ENCODE data around the gene NECTIN2. TPM values are rescaled to one million over a fixed set of nuclear protein-coding genes. Genes with fewer than 3 reads are reported as not detected.
A peak's percentile ranks its signal among the peaks of the same experiment; 100 is the strongest.
"Not testable (repeated sequence)": the region's sequence is repeated elsewhere in the genome, so short reads cannot be mapped to it uniquely, and the experiment has no call there.

The NECTIN2 gene
- total and polyA plus RNA-seq, 2 donors = 11.2 to 19.5 TPM

DNA sequence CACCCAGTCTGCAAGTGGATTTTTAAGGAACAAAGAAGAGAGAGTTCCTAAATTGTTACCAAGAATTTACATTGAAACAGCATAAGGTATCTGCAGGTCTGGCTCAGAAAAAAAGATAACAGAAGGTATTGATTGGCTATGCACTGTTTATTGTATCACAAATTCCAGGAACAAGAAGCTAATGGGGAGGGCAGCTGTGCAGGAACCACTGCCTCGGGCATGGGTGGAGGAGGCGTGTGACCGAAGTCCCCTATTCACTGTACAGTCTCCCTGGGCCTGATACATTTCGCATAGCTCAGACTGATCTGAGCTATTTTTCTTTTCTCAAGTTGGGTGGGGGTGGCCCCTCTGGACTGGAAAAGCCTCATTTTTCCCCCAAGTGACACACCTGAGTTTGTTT lies 11.7 kb downstream of the NECTIN2 start:
- Histone ChIP-seq H3K36me3 (ENCODE audit: control insufficient read depth in 2 of 2, insufficient read depth in 2 of 2, low read length in 1 of 2) (no peaks in the 10 kb centered on the region), H3K4me1 (ENCODE audit: control insufficient read depth in 2 of 2, insufficient read depth in 2 of 2, low read length in 2 of 2) (peaks cover 0 to 9% of the 10 kb centered on the region in 2 donors), H3K9me3 (ENCODE audit: control insufficient read depth in 2 of 2, insufficient read depth in 1 of 2, low read length in 1 of 2) (no peaks in the 10 kb centered on the region), H3K27me3 (ENCODE audit: control insufficient read depth in 2 of 2, insufficient read depth in 1 of 2, low read length in 1 of 2) (no peaks in the 10 kb centered on the region), H3K27ac (ENCODE audit: low read depth in 1 of 2, low read length in 1 of 2) (no peak overlapping the region), H3K4me3 (ENCODE audit: low read length in 2 of 2) (no peak overlapping the region)
- no peak for DNase-seq (ENCODE audit: low read depth in 6 of 9, low spot score in 9 of 9)
- 90% methylated on average over 4 of the region's 4 CpGs for WGBS

DNA sequence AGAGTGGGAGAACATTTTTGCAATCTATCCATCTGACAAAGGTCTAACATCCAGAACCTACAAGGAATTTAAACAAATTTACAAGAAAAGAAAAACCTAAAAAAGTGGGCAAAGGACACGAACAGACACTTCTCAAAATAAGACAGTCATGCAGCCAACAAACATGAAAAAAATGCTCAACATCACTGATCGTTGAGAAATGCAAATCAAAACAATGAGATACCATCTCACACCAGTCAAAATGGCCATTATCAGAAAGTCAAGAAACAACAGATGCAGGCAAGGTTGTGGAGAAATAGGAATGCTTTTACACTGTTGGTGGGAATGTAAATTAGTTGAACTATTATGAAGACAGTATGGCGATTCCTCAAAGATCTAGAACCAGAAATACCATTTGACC lies 15.5 kb downstream of the NECTIN2 start:
- H3K4me3 ChIP-seq (ENCODE audit: low read length in 2 of 2); H3K4me1 ChIP-seq (ENCODE audit: control insufficient read depth in 2 of 2, insufficient read depth in 2 of 2, low read length in 2 of 2); DNase-seq (ENCODE audit: low read depth in 6 of 9, low spot score in 9 of 9); H3K27me3 ChIP-seq (ENCODE audit: control insufficient read depth in 2 of 2, insufficient read depth in 1 of 2, low read length in 1 of 2); H3K9me3 ChIP-seq (ENCODE audit: control insufficient read depth in 2 of 2, insufficient read depth in 1 of 2, low read length in 1 of 2); H3K36me3 ChIP-seq (ENCODE audit: control insufficient read depth in 2 of 2, insufficient read depth in 2 of 2, low read length in 1 of 2); H3K27ac ChIP-seq (ENCODE audit: low read depth in 1 of 2, low read length in 1 of 2): not testable (repeated sequence)
- 95% methylated on average over 3 of the region's 3 CpGs for WGBS

DNA sequence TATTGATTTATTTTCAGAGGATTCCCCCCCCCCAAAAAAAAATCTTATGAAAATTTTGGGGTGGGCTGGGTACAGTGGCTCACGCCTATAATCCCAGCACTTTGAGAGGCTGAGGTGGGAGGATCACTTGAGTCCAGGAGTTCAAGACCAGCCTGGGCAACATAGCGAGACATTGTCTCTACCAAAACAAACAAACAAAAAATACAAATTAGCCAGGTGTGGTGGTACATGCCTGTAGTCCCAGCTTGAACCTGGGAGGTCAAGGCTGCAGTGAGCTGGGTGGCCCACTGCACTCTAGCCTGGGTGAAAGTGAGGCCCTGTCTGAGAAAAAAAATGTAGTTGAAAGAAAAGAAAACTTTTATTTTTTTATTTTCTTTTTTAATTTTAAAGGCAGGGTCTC lies 17.9 kb downstream of the NECTIN2 start:
- H3K36me3 ChIP-seq (ENCODE audit: control insufficient read depth in 2 of 2, insufficient read depth in 2 of 2, low read length in 1 of 2) = no peaks in the 10 kb centered on the region
- H3K27ac ChIP-seq (ENCODE audit: low read depth in 1 of 2, low read length in 1 of 2) = no peak overlapping the region
- H3K4me1 ChIP-seq (ENCODE audit: control insufficient read depth in 2 of 2, insufficient read depth in 2 of 2, low read length in 2 of 2) = no peaks in the 10 kb centered on the region
- H3K9me3 ChIP-seq (ENCODE audit: control insufficient read depth in 2 of 2, insufficient read depth in 1 of 2, low read length in 1 of 2) = no peaks in the 10 kb centered on the region
- no peak overlapping the region for H3K4me3 ChIP-seq (ENCODE audit: low read length in 2 of 2)
- no peak for DNase-seq (ENCODE audit: low read depth in 6 of 9, low spot score in 9 of 9)
- WGBS = 98% methylated on average over 2 of the region's 2 CpGs
- no peaks in the 10 kb centered on the region for H3K27me3 ChIP-seq (ENCODE audit: control insufficient read depth in 2 of 2, insufficient read depth in 1 of 2, low read length in 1 of 2)

- no peaks in the 10 kb centered on the region for H3K36me3 ChIP-seq (ENCODE audit: control insufficient read depth in 2 of 2, insufficient read depth in 2 of 2, low read length in 1 of 2)
- H3K27ac ChIP-seq (ENCODE audit: low read depth in 1 of 2, low read length in 1 of 2) = no peak overlapping the region
- no peaks in the 10 kb centered on the region for H3K9me3 ChIP-seq (ENCODE audit: control insufficient read depth in 2 of 2, insufficient read depth in 1 of 2, low read length in 1 of 2)
- H3K27me3 ChIP-seq (ENCODE audit: control insufficient read depth in 2 of 2, insufficient read depth in 1 of 2, low read length in 1 of 2) = no peaks in the 10 kb centered on the region
- no peak overlapping the region for H3K4me3 ChIP-seq (ENCODE audit: low read length in 2 of 2)
- WGBS = 95% methylated on average over 27 of the region's 27 CpGs
- no peak for DNase-seq (ENCODE audit: low read depth in 6 of 9, low spot score in 9 of 9)
- H3K4me1 ChIP-seq (ENCODE audit: control insufficient read depth in 2 of 2, insufficient read depth in 2 of 2, low read length in 2 of 2) = no peaks in the 10 kb centered on the region
Observed at GRCh38 chr19:44865196-44865767, 19.2 kb downstream of the NECTIN2 start.

GRCh38 chr19:44866664-44867063 lies 20.6 kb downstream of the NECTIN2 start:
- no peaks in the 10 kb centered on the region for H3K4me1 ChIP-seq (ENCODE audit: control insufficient read depth in 2 of 2, insufficient read depth in 2 of 2, low read length in 2 of 2)
- DNase-seq (ENCODE audit: low read depth in 6 of 9, low spot score in 9 of 9) = no peak
- no peaks in the 10 kb centered on the region for H3K9me3 ChIP-seq (ENCODE audit: control insufficient read depth in 2 of 2, insufficient read depth in 1 of 2, low read length in 1 of 2)
- no peak overlapping the region for H3K27ac ChIP-seq (ENCODE audit: low read depth in 1 of 2, low read length in 1 of 2)
- 87% methylated on average over 4 of the region's 4 CpGs for WGBS
- H3K4me3 ChIP-seq (ENCODE audit: low read length in 2 of 2) = no peak overlapping the region
- no peaks in the 10 kb centered on the region for H3K27me3 ChIP-seq (ENCODE audit: control insufficient read depth in 2 of 2, insufficient read depth in 1 of 2, low read length in 1 of 2)
- H3K36me3 ChIP-seq (ENCODE audit: control insufficient read depth in 2 of 2, insufficient read depth in 2 of 2, low read length in 1 of 2) = no peaks in the 10 kb centered on the region

DNA sequence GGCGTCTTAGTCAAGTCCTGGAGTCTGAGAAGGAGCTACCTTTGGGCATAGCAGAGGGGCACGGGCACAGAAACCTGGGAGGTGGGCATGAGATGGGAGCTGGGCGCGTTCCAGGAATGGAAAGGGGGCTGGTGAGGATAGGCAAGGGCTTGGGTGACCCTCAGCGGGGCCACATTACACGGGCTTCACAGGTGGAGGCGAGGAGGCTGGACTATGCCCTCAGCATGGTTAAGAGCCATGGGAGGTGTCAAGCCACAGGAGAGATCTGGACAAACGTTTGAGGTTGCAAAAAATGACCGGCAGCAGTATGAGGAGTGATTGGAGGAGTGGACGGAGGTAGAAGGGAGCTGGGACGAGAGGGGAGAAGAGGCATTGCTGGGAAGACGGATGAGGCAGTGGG lies 21.5 kb downstream of the NECTIN2 start:
- Histone ChIP-seq H3K9me3 (ENCODE audit: control insufficient read depth in 2 of 2, insufficient read depth in 1 of 2, low read length in 1 of 2) (no peaks in the 10 kb centered on the region), H3K27ac (ENCODE audit: low read depth in 1 of 2, low read length in 1 of 2) (no peak overlapping the region), H3K27me3 (ENCODE audit: control insufficient read depth in 2 of 2, insufficient read depth in 1 of 2, low read length in 1 of 2) (no peaks in the 10 kb centered on the region), H3K4me3 (ENCODE audit: low read length in 2 of 2) (no peak overlapping the region), H3K4me1 (ENCODE audit: control insufficient read depth in 2 of 2, insufficient read depth in 2 of 2, low read length in 2 of 2) (no peaks in the 10 kb centered on the region), H3K36me3 (ENCODE audit: control insufficient read depth in 2 of 2, insufficient read depth in 2 of 2, low read length in 1 of 2) (no peaks in the 10 kb centered on the region)
- 95% methylated on average over 12 of the region's 12 CpGs for WGBS
- no peak for DNase-seq (ENCODE audit: low read depth in 6 of 9, low spot score in 9 of 9)

- 75% methylated on average over 13 of the region's 13 CpGs for WGBS
- Histone ChIP-seq H3K4me1 (ENCODE audit: control insufficient read depth in 2 of 2, insufficient read depth in 2 of 2, low read length in 2 of 2) (peaks cover 0 to 5% of the 10 kb centered on the region in 2 donors), H3K9me3 (ENCODE audit: control insufficient read depth in 2 of 2, insufficient read depth in 1 of 2, low read length in 1 of 2) (no peaks in the 10 kb centered on the region), H3K27me3 (ENCODE audit: control insufficient read depth in 2 of 2, insufficient read depth in 1 of 2, low read length in 1 of 2) (no peaks in the 10 kb centered on the region), H3K27ac (ENCODE audit: low read depth in 1 of 2, low read length in 1 of 2) (peak overlapping the region in 1 of 2 donors; percentile 17), H3K4me3 (ENCODE audit: low read length in 2 of 2) (no peak overlapping the region), H3K36me3 (ENCODE audit: control insufficient read depth in 2 of 2, insufficient read depth in 2 of 2, low read length in 1 of 2) (no peaks in the 10 kb centered on the region)
- no peak for DNase-seq (ENCODE audit: low read depth in 6 of 9, low spot score in 9 of 9)
Observed at GRCh38 chr19:44869733-44870470, 23.8 kb downstream of the NECTIN2 start.

GRCh38 chr19:44871809-44872208 lies 25.7 kb downstream of the NECTIN2 start:
- H3K36me3 ChIP-seq (ENCODE audit: control insufficient read depth in 2 of 2, insufficient read depth in 2 of 2, low read length in 1 of 2) = no peaks in the 10 kb centered on the region
- 96% methylated on average over 14 of the region's 14 CpGs for WGBS
- DNase-seq (ENCODE audit: low read depth in 6 of 9, low spot score in 9 of 9) = no peak
- H3K9me3 ChIP-seq (ENCODE audit: control insufficient read depth in 2 of 2, insufficient read depth in 1 of 2, low read length in 1 of 2) = no peaks in the 10 kb centered on the region
- no peak overlapping the region for H3K4me3 ChIP-seq (ENCODE audit: low read length in 2 of 2)
- no peaks in the 10 kb centered on the region for H3K27me3 ChIP-seq (ENCODE audit: control insufficient read depth in 2 of 2, insufficient read depth in 1 of 2, low read length in 1 of 2)
- H3K27ac ChIP-seq (ENCODE audit: low read depth in 1 of 2, low read length in 1 of 2) = no peak overlapping the region
- peaks cover 0 to 16% of the 10 kb centered on the region in 2 donors for H3K4me1 ChIP-seq (ENCODE audit: control insufficient read depth in 2 of 2, insufficient read depth in 2 of 2, low read length in 2 of 2)

DNA sequence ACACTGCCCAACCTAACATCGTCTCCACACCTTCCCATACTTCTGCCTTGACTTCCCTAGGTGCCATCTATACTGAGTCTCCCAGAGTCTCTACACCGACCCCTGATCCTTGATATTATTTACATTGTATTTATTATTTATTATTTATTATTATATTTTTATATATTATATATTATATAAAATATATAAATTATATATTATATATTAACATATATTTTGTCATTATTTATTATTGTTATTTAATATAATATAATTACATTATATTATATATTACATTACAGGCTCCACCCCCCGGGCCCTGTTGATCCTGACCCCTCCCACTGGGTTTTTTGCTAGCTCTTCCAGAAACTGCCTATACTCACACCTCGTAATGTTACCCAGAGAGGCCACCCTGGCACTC lies 26.6 kb downstream of the NECTIN2 start:
- DNase-seq (ENCODE audit: low read depth in 6 of 9, low spot score in 9 of 9) = no peak
- Histone ChIP-seq H3K9me3 (ENCODE audit: control insufficient read depth in 2 of 2, insufficient read depth in 1 of 2, low read length in 1 of 2) (no peaks in the 10 kb centered on the region), H3K4me1 (ENCODE audit: control insufficient read depth in 2 of 2, insufficient read depth in 2 of 2, low read length in 2 of 2) (peaks cover 7 to 25% of the 10 kb centered on the region in 2 donors), H3K27me3 (ENCODE audit: control insufficient read depth in 2 of 2, insufficient read depth in 1 of 2, low read length in 1 of 2) (no peaks in the 10 kb centered on the region), H3K36me3 (ENCODE audit: control insufficient read depth in 2 of 2, insufficient read depth in 2 of 2, low read length in 1 of 2) (no peaks in the 10 kb centered on the region), H3K4me3 (ENCODE audit: low read length in 2 of 2) (no peak overlapping the region), H3K27ac (ENCODE audit: low read depth in 1 of 2, low read length in 1 of 2) (no peak overlapping the region)
- 88% methylated on average over 4 of the region's 4 CpGs for WGBS
